ENCODE data around the gene DMAC2.
"Not testable (repeated sequence)": the region's sequence is repeated elsewhere in the genome, so short reads cannot be mapped to it uniquely, and the experiment has no call there.

Gene DMAC2

GRCh38 chr19:41398598-41398997, 41.1 kb downstream of the DMAC2 start:
- DNase-seq (ENCODE audit: low spot score), result no peak

GRCh38 chr19:41398050-41398418, 41.7 kb downstream of the DMAC2 start:
- no peak for DNase-seq (ENCODE audit: low spot score)

- DNase-seq (ENCODE audit: low spot score), result peak; percentile 100
These were observed 42.3 kb downstream of the DMAC2 start, which contains the start of the genes BCKDHA and EXOSC5 for GRCh38 chr19:41397086-41398049. Gene BCKDHA (plus strand): TSS chr19:41397818. CDS start chr19:41397828, 10 bp downstream. Gene EXOSC5 (minus strand): TSS chr19:41397359. CDS start chr19:41397328, 31 bp downstream.

GRCh38 chr19:41395355-41395754, 44.4 kb downstream of the DMAC2 start:
- DNase-seq (ENCODE audit: low spot score), result no peak

- no peak for DNase-seq (ENCODE audit: low spot score)
These were observed 46.9 kb downstream of the DMAC2 start for GRCh38 chr19:41392775-41393174.

- DNase-seq (ENCODE audit: low spot score), result no peak
These were observed 48.1 kb downstream of the DMAC2 start for GRCh38 chr19:41391618-41392017.

- DNase-seq (ENCODE audit: low spot score), result no peak
These were observed 53.3 kb downstream of the DMAC2 start for GRCh38 chr19:41386442-41386841.

- no peak for DNase-seq (ENCODE audit: low spot score)
These were observed 55.4 kb downstream of the DMAC2 start for GRCh38 chr19:41384351-41384750.

GRCh38 chr19:41381536-41381935, 58.2 kb downstream of the DMAC2 start:
- not testable (repeated sequence) for DNase-seq (ENCODE audit: low spot score)
